Activated T-cell treated with anti-CD3 and anti-CD28 coated beads for 1 hour (primary cell): ENCODE results near the gene SLC7A5.
"Not testable (repeated sequence)": the region's sequence is repeated elsewhere in the genome, so short reads cannot be mapped to it uniquely, and the experiment has no call there.

Experiments used
- DNase-seq: peaks from one replicate; pipeline ENCODE4 v3.0.0-alpha.2; 2020; ENCODE audit warnings: low read depth

The SLC7A5 gene

DNA sequence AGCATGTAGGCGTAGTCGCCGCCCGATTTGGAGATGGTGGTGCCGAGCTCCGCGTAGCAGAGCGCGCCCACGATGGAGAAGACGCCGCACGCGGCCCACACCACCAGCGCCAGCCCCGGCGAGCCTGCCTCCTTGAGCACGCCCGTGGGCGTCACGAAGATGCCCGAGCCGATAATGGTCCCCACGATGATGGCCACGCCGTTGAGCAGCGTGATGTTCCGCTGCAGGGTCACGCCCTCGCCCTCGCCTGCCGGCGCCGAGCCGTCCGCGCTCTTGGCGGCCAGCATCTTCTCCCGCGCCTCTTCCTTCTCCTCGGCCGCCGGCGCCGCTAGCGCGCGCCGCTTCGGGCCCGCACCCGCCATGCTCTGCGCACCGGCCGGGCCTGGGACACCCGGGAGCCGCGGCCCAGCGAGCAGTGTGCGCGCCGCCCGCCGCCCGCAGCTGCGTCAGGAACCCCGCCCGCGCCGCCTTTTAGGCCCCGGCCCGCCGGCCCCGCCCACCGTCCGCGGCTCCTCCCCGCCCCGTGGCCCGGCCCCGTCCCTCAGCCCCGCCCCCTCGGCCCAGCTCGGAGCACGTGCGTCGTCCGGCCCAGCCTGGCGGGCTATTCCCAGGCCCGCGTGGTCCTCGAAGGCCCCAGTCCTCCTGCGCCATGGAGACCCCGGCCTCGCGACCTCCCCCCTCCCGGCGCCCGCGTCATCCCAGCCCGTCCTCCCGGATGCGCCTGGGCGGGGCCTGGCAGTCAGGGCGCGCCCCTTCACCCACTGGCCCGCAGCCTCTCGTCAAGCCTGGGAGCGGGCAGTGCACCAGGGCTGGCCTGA is at the start of gene SLC7A5:
TSS of gene SLC7A5 (minus strand) at position 447 of the 818 bp plus-strand sequence. CDS start at position 362, 85 bp downstream.
- DNase-seq: peak; percentile 75

DNA sequence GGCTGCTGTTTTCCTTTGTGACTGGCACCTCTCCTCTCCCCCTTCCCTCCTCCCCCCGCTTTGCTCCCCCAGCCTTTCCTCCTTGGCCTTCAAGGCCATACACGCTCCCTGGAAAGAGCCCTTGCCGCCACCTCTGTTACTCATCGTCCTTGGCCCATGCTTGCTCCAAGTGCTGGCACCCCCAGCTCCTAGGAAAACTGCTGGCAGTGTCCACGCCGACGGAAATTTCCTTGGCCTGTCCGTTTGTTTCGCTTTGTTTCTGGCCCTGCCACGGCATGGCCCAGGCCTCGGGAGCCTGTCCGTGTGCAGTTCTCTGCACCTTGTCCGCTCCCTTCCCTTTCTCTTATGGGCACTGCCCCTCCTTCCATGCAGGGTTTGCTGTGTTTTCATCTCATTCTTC is 49.0 kb upstream of the SLC7A5 start:
- DNase-seq: no peak

DNA sequence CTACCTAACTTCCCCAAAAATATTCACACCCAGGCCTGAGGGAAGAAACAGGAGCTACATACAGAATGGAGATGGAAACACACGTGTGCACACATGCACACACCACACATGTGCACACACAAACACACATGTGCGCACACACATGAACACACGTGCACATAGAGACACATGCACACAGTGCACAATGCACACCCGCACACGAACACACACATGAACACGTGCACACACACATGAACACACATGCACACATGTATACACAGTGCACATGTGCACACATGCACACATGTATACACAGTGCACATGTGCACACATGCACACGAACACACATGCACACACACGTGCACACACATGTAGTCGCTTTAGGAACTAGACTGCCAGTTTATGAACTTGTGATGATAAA is 48.2 kb upstream of the SLC7A5 start:
- no peak for DNase-seq

DNA sequence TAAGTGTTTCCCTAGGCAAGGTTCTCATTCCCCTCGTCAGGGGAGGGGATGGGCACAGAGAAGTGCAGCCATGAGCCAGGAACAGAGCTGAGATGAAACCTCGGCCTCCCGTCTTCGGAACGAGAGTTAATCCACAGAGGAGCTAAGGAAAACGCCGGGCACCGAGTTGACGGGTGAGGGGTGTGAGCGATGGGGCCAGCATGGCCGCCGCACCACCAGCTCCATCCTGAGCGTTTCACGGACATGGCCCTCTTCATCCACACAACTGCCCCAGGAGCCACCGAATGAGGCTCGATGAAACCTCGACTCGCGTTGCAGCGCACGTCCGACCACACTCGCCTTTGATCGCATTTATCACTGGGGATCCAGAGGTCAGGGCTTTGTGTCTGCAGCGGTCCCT is 45.5 kb upstream of the SLC7A5 start:
- no peak for DNase-seq

DNA sequence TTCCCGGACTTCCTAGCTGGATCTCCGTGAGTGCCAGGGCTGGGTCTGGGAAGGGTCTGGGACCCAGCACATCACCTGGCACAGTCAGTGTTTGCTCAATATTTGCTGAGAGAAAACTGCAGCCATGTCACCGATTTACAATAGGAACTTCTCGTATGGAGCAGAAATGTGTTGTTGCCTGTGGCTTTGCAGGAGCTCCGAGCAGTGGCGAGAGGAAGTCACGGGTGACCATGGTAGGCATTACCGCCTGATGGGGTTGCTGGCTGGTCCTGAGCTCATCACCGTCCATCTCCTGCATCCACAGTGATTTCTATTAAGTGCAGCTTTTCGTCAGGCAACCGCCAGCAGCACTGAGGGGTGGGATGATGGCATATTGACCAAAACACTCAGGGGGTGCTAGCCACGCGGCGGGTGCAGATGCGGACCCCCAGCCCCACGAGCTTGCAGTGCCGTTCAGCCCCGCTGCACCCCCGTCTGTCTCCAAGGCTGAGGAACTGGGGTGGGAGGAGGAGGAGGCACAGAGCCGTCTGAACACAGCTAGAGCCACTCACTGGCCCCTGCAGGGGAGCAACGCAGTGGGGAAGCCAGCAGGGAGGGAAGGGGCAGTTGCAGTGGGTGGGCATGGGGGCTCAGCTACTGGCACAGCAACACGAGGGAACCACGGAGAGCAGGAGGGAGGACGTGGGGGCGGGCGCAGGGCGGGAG is 44.9 kb upstream of the SLC7A5 start:
- not testable (repeated sequence) for DNase-seq

DNA sequence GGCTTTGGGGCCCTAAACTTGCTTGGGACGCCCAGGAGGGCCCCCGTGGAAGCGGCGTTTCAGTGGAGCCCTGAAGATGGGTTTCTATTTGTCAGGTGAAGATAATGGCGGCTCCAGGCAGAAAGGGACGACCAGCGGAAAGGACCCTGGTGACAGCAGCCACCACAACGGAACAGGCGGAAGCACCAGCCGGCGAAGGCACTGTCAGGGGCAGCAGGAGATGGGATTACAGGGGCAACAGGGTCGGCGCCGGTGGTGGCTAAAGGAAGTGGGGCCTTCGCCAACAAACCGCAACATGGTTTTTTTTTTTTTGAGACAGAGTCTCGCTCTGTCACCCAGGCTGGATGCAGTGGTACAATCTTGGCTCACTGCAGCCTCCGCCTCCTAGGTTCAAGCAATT is 43.4 kb upstream of the SLC7A5 start:
- DNase-seq: not testable (repeated sequence)

DNA sequence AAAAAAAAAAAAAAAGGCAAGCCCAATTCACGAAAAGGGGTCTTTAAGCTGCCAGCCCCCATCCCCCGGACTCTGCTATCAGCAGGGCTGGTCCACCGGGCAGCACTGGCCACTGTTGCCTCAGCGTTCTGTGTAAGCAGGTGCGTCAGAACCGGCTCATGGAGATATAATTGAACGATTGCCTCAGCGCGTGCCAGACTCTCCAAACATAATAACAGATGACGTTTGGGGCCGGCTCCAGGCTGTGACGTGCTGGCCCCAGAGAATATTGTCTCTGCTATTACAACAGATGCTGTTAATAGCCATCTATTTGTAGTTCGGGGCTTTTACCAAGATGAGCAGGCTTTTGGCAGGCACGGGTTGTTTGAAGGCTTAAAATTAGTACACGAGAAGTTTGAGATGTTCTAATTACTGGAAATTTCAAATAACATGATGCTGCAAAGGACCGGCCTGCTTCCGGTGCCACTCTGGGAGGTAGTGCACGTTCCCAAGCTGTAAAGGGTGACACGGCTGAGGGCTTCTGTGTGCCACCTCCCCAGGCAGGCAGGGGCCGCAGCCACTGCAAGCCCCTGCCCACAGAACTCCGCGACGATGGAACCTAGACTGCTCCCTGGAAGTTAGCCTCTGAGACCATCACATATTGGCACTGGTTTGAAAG is 41.9 kb upstream of the SLC7A5 start:
- DNase-seq: not testable (repeated sequence)

DNA sequence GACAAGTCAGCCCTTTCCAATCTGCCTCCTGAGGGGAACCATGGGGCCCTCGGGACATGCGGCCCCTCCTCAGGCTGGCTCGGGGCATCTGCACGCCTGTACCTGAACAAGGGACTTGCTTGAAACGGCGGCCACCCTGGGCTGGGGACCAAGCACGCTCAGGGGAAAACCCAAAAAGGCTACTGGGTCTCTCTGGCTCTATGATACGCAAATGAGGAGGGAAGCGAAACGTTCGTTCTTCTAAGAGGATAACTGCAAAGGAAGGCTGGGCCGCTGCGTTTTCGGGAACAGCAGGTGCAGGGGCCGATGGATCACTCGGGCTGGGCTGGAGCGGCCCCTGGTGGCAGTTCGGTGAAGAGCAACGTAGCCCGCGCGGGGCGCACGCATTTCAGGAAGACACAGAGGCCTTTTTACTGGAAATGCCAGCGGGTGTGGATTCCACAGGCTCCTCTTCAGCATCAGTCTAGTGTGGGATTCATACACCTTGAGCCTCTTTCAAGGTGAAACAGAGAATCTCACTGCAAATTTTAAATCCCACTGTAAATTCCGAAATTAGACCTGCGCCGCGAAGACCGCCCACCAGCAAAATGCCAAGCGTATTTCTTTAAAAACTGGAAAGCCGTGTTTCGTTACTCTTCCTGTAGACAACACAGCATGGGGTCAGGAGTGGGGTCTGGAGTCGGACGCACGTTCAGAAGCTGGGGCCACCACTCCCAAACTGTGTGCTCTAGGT is 40.1 kb upstream of the SLC7A5 start:
- peak; percentile 78 for DNase-seq

DNA sequence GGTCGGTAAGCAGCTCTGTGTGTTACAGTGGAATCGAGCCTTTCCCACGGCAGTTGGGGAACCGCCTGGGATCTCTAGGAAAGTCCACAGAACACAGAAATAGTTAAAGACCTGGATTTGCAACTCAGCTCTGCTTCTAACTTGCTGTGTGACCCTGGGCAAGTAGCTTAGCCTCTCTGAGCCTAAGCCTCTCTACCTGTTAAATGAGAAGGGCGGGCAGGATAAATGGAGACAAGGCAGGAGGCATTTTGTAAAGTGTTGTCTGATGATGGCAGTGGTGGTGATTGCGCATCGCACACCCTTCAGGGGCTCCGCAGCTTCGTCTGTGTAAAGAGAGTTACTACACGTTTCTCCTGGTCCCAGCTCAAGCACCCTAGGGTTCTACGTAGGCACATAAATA is 38.8 kb upstream of the SLC7A5 start:
- not testable (repeated sequence) for DNase-seq

DNA sequence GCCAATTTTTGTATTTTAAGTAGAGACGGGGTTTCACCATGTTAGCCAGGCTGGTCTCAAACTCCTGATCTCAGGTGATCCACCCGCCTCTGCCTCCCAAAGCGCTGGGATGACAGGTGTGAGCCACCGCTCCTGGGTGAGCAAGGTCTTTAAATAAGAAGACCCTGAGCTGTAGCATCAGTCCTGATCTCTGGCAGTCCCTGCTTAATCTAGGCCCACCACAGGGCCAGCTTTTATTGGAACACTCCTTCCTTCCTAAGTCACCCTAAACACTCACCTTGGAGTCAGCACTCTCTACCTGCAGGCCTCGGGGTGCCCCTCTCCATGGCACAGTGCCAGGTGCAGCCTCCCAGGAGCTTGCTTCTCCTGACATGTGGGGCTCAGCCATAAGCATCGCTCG is 36.2 kb upstream of the SLC7A5 start:
- DNase-seq: not testable (repeated sequence)

DNA sequence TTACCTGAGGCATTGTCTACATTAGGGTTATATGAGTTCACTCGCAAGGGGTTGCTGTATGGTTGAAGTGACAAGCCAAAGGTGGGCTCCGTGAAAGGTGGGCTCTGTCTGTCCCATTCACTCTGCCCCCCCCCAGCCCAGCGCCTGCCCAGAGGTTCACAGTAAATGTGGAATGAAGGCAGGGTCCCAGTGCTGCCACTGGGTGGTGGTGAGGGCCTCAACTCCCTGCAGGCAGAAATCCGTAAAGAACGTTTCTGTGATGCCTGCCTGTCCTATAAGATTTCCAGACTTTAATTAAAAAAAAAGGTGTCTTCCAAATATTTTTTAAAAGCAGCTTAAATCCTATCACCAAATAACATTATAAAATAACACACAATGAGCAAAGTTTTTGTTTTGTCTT is 35.7 kb upstream of the SLC7A5 start:
- not testable (repeated sequence) for DNase-seq

DNA sequence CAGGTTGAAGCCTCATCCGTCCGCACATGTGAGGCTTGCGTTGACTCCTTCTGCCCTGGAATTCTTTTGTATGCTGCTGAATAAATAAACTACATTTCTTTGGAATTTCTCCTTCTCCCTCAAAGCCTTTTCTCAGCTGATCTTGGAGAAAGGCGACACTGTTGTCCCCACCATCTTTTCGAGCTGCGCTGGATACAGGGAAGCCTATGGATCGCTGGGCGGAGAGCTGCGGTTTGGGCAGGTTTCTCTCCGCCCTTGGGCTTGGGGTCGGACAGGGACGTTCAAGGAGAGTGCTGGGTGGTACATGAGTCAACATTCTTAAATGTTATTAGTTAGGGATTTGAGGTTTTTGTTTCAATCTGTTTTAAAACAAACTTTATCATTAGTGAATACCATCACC is 31.2 kb upstream of the SLC7A5 start:
- DNase-seq: not testable (repeated sequence)

DNA sequence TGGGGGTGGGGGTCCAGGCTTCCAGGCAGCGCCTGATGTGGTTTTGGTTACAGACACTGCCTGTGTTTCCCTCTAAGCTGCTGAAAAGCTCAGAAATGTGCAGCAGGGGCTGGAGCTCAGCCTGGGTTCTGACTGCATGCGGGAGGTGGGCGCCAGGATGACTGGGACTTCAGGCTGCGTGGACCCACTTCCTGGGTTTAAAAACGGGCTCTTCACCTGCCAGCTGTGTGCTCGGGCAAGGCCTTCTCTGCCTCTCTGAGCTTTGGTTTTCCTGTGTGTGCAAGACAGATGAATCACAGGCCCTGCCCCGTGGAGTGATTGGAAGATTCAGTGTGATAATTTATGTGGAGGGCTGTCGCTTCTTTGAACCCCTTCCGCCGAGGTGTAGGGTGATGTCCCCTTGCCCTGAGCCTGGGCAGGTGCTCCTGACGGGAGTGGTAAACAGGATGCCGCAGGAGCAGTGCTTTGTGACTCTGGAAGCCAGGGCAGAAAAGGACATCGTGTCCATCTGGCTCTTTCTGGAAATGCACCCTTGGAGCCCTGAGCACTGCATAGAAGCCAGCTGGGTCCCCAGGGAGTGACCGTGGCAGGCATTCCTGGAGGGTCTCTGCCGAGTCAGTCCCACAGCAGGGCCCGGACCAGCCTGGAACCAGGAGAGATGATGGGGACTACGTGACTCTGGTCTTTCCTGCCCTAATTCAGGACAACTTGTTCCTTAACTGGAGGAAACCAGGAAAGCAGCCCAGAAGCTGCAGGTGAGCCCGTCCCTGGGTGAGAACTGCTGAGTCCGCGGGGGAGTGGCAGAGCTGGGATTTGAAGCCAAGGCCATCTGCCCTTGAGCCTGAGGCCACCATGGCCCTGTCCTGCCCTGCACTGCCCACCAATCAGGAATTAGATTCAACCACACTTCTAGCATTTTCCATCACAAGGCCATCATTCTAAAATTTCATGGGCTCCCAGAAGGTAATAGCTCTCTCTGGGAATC is 28.5 kb upstream of the SLC7A5 start:
- peak; percentile 22 for DNase-seq

DNA sequence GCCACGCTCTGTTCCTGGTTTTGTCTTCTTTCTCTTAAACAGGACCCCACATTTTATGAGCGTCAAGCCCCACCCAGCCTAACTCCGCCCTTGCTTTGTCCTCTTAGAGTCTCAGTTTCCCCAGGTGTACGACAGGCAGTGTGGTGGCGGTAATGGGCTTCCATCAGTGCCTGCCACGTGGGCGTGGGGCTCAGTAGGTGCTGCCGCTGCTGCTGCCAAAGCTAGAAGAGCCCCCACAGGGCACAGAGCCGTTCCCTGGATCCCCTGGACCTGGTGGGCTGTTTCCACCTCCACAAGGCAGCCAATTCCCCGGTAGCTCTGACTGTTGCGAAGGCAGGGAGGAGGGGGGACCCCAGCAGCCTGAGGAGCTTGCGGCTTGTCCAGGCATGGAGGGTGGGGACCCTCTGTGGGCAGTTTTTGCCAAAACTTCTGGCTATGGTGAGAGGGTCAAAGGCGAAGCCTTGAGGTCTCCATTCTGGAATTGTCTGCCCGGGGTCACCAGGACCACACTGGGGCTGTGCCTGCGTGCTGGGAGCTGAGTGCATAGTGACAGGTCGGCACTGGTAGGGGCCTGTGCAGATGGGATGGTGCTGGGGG is 27.7 kb upstream of the SLC7A5 start:
- not testable (repeated sequence) for DNase-seq

DNA sequence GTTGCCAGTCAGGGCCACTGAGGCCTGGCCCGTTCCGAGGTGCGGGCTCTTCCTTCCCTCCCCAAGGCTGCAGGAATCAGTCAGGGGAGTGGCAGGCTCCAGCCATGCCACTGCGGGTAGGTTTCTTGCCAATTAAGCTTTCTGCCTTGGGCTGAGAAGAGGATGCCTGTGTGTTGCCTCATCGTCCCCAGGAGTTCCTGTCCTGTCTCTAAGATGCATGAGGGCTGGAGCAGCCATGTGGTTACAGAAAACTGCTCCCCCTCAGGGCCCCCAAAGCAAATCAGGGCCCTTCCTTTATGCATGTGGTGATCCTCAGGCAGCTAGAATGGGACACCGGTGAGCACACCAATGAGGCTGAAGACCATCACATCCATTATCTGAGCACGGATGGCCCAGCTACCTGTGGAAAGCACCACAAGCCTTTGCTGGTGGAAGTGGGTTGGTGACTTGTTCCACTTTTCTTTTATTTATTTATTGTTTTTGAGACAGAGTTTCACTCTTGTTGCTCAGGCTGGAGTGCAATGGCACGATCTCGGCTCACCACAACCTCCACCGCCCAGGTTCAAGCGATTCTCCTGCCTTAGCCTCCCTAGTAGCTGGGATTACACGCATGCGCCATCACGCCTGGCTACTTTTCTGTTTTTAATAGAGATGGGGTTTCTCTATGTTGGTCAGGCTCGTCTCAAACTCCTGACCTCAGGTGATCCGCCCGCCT is 27.0 kb upstream of the SLC7A5 start:
- DNase-seq: not testable (repeated sequence)

DNA sequence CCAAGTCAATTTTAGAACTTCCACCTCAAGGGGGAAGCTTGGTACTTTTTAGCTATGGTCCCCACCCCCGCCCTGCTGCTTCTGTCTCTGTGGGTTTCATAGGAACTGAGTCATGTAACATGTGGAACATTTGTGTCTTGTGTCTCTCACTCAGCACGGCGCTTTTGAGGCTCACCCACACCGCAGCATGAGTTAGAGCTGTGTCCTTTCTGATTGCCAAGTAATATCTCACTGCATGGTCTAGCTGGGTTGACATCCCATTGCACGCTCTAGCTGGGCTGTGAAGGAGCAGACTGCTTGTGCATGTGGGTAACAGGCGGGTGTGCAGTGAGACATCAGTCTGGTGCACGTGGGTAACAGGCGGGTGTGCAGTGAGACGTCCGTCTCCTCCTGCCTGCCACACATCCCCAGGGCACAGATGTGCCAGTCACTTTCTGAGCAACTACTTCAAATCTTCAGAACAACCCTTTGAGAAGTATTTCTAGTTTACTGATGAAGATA is 26.4 kb upstream of the SLC7A5 start:
- DNase-seq: peak; percentile 51

DNA sequence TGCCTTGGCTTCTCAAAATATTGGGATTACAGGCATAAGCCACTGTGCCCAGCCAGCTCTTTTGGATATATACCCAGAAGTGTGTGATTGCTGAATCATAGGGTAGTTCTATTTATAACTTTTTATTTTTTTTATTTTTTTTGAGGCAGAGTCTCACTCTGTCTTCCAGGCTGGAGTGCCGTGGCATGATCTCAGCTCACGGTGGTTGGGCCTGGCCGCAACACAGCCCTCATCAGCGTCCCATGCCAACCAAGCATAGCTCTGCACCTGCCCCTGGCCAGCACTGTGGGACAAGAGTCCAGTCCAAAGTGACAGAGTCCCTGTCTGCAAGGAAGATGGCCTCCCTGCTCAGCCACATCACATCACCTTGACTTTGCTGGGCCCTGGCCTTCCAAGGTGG is 24.7 kb upstream of the SLC7A5 start:
- DNase-seq: not testable (repeated sequence)

DNA sequence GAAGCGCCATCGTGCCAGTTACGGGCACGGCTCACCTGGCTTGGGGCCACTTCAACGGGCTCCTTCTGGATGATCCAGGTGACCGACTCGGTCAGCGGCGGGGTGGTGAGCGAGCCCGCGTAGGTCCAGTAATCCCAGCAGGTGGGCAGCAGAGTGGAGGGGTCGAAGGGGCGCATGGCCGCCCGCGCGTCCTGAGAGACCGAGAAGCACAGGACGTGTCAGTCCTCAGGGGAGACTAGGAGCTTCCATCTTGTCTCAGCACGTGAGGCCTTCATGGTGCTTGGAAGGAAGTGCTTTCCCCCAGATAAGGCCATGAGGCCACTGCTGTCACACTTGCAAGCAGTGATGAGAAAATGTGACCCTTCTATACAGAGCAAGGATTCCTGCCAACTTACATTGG is 22.5 kb upstream of the SLC7A5 start:
- DNase-seq: no peak

DNA sequence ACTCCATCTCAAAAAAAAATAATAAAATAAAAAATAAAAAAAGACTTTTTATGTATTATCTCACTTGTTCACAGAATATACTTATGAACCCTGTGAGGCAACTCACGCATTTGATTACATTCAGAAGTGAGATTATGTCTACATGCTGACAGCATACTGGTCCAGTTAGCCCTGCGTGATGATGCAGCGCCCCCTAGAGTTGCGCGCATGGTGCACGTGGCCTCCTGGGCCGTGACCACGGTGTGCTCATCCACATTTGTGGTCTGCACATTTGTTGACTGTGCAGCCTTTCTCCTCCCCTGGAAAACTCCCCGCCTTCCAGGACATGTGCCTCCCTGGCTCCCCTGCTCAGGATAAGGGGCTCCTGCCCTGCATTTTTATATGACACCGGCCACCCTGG is 20.5 kb upstream of the SLC7A5 start:
- not testable (repeated sequence) for DNase-seq

DNA sequence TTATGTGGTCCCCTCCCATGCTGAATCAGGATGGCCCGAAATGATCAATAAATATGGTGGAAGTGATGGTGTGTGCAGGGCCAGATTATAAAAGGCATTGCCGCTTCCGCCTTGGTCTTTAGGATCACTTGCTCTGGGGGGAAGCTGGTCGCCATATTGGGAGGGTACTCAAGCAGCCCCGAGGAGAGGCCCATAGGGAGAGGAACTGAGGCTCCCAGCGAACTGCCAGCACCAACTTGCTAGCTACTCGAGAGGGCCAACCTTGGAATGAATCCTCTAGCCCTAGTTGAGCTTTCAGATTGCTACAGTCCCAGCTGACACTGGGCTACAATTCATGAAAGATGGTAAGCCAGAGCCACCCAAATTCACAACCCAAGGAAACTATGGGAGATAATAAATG is 19.0 kb upstream of the SLC7A5 start:
- not testable (repeated sequence) for DNase-seq
